Activated B cell treated with CpG ODN at 0.5 μM for 24 hours (primary cell): Measurements from ENCODE around the gene ZSCAN10. TPM values are rescaled to one million over a fixed set of nuclear protein-coding genes. Genes with fewer than 3 reads are reported as not detected.

Source experiments
- ATAC-seq: fragments of 200-7000 bp; cut with Tn5 transposase; one replicate; pipeline ENCODE4 v1.10.0; 2021; ENCODE audit warnings: low read depth, mild to moderate bottlenecking, moderate library complexity
- CTCF ChIA-PET: fragments of 350-600 bp; sonication (Branson Sonifier 250); formaldehyde crosslinking; loops from one replicate; lab custom pipeline; 2021; ENCODE audit warnings: antibody characterized with exemption; lab: Charles Lee
- POLR2A ChIA-PET: fragments of 350-600 bp; sonication (Branson Sonifier 250); formaldehyde crosslinking; loops from one replicate; lab custom pipeline; 2021; ENCODE audit warnings: antibody characterized with exemption; lab: Charles Lee
- DNase-seq: peaks from one replicate; pipeline ENCODE4 v3.0.0; 2022
- H3K27ac Mint-ChIP-seq: one replicate; pipeline ENCODE4 v1.8.0; 2020; ENCODE audit warnings: mixed read lengths
- H3K27me3 Mint-ChIP-seq: one replicate; pipeline ENCODE4 v1.8.0; 2021; ENCODE audit warnings: mixed read lengths
- H3K36me3 Mint-ChIP-seq: one replicate; pipeline ENCODE4 v1.8.0; 2021; ENCODE audit warnings: low read depth, mixed read lengths
- H3K4me1 Mint-ChIP-seq: one replicate; pipeline ENCODE4 v1.8.0; 2021; ENCODE audit warnings: mixed read lengths
- H3K4me3 Mint-ChIP-seq: one replicate; pipeline ENCODE4 v1.8.0; 2020; ENCODE audit warnings: mild to moderate bottlenecking, mixed read lengths
- H3K9me3 Mint-ChIP-seq: one replicate; pipeline ENCODE4 v1.8.0; 2020; ENCODE audit warnings: mixed read lengths
- CTCF ChIP-seq: fragments of 200-600 bp; IDR thresholded peaks from one replicate; pipeline ENCODE4 v1.8.0; 2022; ENCODE audit warnings: antibody characterized with exemption, mild to moderate bottlenecking
- intact Hi-C: fragments of 100-400 bp; cut with micrococcal nuclease; formaldehyde crosslinking; loops from one replicate; pipeline ENCODE4 v1.15.1; 2024
- total RNA-seq: library from RNA; stranded (reverse); gene quantifications from 2 replicates; pipeline ENCODE4 v1.2.3, GENCODE V29; 2022

ZSCAN10 gene
- total RNA-seq, 1 donor from 2014 or later: not detected

GRCh38 chr16:3049921-3050481 is 49.1 kb downstream of the ZSCAN10 start:
- Mint-ChIP-seq H3K4me1 (peaks cover 19% of the 10 kb centered on the region), H3K36me3 (no peaks in the 10 kb centered on the region), H3K4me3 (no peak overlapping the region), H3K9me3 (no peaks in the 10 kb centered on the region), H3K27ac (no peak overlapping the region), H3K27me3 (peaks cover 18% of the 10 kb centered on the region)
- CTCF ChIA-PET: no interaction called here
- POLR2A ChIA-PET: interaction anchor here (0.6 kb wide), 1 partner anchor 8 kb away, joined by 4 read pairs; no protein-coding TSS in a partner anchor
- intact Hi-C loops: no loop called here
- TF ChIP-seq CTCF: no peak
- DNase-seq: no peak
- ATAC-seq: no peak

- DNase-seq: no peak
- Mint-ChIP-seq H3K27me3 (peaks cover 35% of the 10 kb centered on the region), H3K9me3 (no peaks in the 10 kb centered on the region), H3K36me3 (no peaks in the 10 kb centered on the region), H3K4me3 (peak overlapping the region; percentile 56), H3K4me1 (peaks cover 11% of the 10 kb centered on the region), H3K27ac (no peak overlapping the region)
- intact Hi-C loops: loop anchor here (2.0 kb wide), 1 partner anchor 17 kb away; no protein-coding TSS in a partner anchor
- POLR2A ChIA-PET: interaction anchor here (1.3 kb wide), 1 partner anchor 12 kb away, joined by 5 read pairs; no protein-coding TSS in a partner anchor
- no peak for ATAC-seq
- CTCF ChIA-PET: no interaction called here
- no peak for TF ChIP-seq CTCF
Measured at GRCh38 chr16:3047387-3047720, 51.7 kb downstream of the ZSCAN10 start.

GRCh38 chr16:3046641-3047386 is 52.3 kb downstream of the ZSCAN10 start:
- no peak overlapping the region for H3K27ac Mint-ChIP-seq
- CTCF ChIA-PET: no interaction called here
- no peaks in the 10 kb centered on the region for H3K36me3 Mint-ChIP-seq
- TF ChIP-seq CTCF: no peak
- no peak for DNase-seq
- intact Hi-C loops: loop anchor here (1.0 to 2.0 kb wide), 2 partner anchors 12 to 16 kb away; no protein-coding TSS in a partner anchor
- H3K9me3 Mint-ChIP-seq: no peaks in the 10 kb centered on the region
- H3K27me3 Mint-ChIP-seq: peaks cover 38% of the 10 kb centered on the region
- peak overlapping the region; percentile 56 for H3K4me3 Mint-ChIP-seq
- no peak for ATAC-seq
- POLR2A ChIA-PET: interaction anchor here (1.3 kb wide), 1 partner anchor 12 kb away, joined by 5 read pairs; no protein-coding TSS in a partner anchor
- peaks cover 11% of the 10 kb centered on the region for H3K4me1 Mint-ChIP-seq

- H3K4me3 Mint-ChIP-seq: peak within 1 kb of the TSS; percentile 76
- no peaks in the 10 kb centered on the region for H3K36me3 Mint-ChIP-seq
- peaks cover 40% of the 10 kb centered on the region for H3K27me3 Mint-ChIP-seq
- POLR2A ChIA-PET: interaction anchor here (0.9 to 1.1 kb wide), 3 partner anchors 89 to 112 kb away, joined by 3 read pairs; partner anchors contain the start of gene ZNF213
- H3K27ac Mint-ChIP-seq: no peak within 1 kb of the TSS
- intact Hi-C loops: loop anchor here (1.0 to 2.0 kb wide), 2 partner anchors 13 to 15 kb away; no protein-coding TSS in a partner anchor
- DNase-seq (peak; percentile 53), ATAC-seq (peak; percentile 83)
- peaks cover 11% of the 10 kb centered on the region for H3K4me1 Mint-ChIP-seq
- no peaks in the 10 kb centered on the region for H3K9me3 Mint-ChIP-seq
- CTCF ChIA-PET: interaction anchor here (1.6 kb wide), 1 partner anchor 84 kb away, joined by 4 read pairs; no protein-coding TSS in a partner anchor
- no peak for TF ChIP-seq CTCF
Measured at GRCh38 chr16:3045758-3046640, 53.1 kb downstream of the ZSCAN10 start, which contains the start of gene MMP25. Gene MMP25, plus strand, starts transcription at chr16:3046561. Its CDS starts 357 bp downstream, at chr16:3046918.
